Measurements from ENCODE around the gene MRAS. TPM values are rescaled to one million over a fixed set of nuclear protein-coding genes. Genes with fewer than 3 reads are reported as not detected.

MRAS gene
- total RNA-seq, 1 donor from 2014 or later, result 41.6 TPM

- no peak for TF ChIP-seq CTCF (conservative IDR thresholded peaks at IDR 0.05)
- no peaks in the 10 kb centered on the region for H3K9me3 Mint-ChIP-seq
- no peak overlapping the region for H3K27ac Mint-ChIP-seq
- no peak for DNase-seq (ENCODE audit: extremely low spot score, unreplicated experiment)
- H3K4me3 Mint-ChIP-seq, result no peak overlapping the region
- H3K36me3 Mint-ChIP-seq, result peaks cover 5% of the 10 kb centered on the region
- peaks cover 3% of the 10 kb centered on the region for H3K27me3 Mint-ChIP-seq
- peaks cover 17% of the 10 kb centered on the region for H3K4me1 Mint-ChIP-seq (ENCODE audit: unreplicated experiment)
Observed at GRCh38 chr3:138394156-138394555, 45.8 kb downstream of the MRAS start.

- H3K4me3 Mint-ChIP-seq, result no peak overlapping the region
- H3K27me3 Mint-ChIP-seq, result peaks cover 3% of the 10 kb centered on the region
- peaks cover 5% of the 10 kb centered on the region for H3K36me3 Mint-ChIP-seq
- H3K4me1 Mint-ChIP-seq (ENCODE audit: unreplicated experiment), result peaks cover 16% of the 10 kb centered on the region
- TF ChIP-seq CTCF (conservative IDR thresholded peaks at IDR 0.05), result no peak
- no peaks in the 10 kb centered on the region for H3K9me3 Mint-ChIP-seq
- H3K27ac Mint-ChIP-seq, result no peak overlapping the region
- DNase-seq (ENCODE audit: extremely low spot score, unreplicated experiment), result no peak
Observed at GRCh38 chr3:138394686-138395085, 46.3 kb downstream of the MRAS start.

- H3K27me3 Mint-ChIP-seq, result no peaks in the 10 kb centered on the region
- no peak overlapping the region for H3K27ac Mint-ChIP-seq
- no peak for TF ChIP-seq CTCF (conservative IDR thresholded peaks at IDR 0.05)
- H3K9me3 Mint-ChIP-seq, result no peaks in the 10 kb centered on the region
- peaks cover 8% of the 10 kb centered on the region for H3K4me1 Mint-ChIP-seq (ENCODE audit: unreplicated experiment)
- H3K36me3 Mint-ChIP-seq, result peaks cover 5% of the 10 kb centered on the region
- H3K4me3 Mint-ChIP-seq, result no peak overlapping the region
- DNase-seq (ENCODE audit: extremely low spot score, unreplicated experiment), result no peak
Observed at GRCh38 chr3:138395865-138396751, 47.7 kb downstream of the MRAS start.

DNA sequence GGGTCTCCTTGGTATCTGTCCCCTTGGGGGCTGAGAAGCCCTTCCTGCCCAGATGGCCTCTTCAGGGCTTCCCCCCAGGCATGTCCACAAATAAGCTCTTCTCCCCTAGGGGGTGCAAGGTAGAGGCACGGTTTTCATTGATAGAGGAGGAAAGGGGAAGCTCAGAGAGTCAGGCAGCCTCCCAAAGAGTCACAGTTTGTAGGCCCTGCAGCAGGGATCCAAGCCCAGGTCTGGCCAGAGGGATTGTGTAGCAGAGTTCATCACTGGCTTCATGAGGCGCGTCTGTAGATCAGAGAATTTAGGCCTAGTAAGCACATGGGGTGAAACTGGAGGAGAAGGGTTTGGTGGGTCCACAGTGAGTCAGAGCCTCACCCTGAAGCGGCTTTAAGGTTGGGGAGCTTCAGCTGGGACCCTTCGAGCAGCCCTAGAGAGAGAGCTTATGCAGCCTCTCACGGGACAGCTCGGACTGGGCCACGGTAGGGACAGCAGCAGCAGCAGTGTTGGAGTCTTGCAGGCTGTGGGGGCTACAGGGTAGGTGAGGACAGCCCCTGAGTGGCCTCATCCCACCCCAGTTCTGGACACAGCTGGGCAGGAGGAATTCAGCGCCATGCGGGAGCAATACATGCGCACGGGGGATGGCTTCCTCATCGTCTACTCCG is 48.5 kb downstream of the MRAS start:
- peaks cover 8% of the 10 kb centered on the region for H3K4me1 Mint-ChIP-seq (ENCODE audit: unreplicated experiment)
- H3K4me3 Mint-ChIP-seq, result no peak overlapping the region
- no peak for DNase-seq (ENCODE audit: extremely low spot score, unreplicated experiment)
- no peak for TF ChIP-seq CTCF (conservative IDR thresholded peaks at IDR 0.05)
- H3K27ac Mint-ChIP-seq, result peak overlapping the region; percentile 56
- peaks cover 5% of the 10 kb centered on the region for H3K36me3 Mint-ChIP-seq
- H3K27me3 Mint-ChIP-seq, result no peaks in the 10 kb centered on the region
- no peaks in the 10 kb centered on the region for H3K9me3 Mint-ChIP-seq

DNA sequence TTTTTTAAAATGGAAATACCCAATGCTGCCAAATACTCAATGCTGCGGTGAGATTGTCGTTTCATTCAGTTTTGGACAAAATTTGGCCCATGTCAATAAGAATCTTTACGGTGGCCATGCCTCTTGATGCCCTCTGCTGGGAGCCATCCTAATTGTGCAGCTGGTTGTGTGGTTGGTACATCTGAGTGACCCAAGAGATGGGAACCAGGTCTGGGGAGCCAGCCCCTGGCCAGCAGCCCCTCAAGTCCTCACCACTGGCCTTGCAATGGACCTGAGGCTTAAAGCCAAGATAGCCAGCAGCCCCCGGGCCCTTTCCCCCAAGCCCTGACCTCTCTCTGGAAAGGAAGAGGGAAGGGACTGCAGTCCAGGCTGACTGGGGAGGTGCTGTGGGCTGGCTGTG is 49.6 kb downstream of the MRAS start:
- H3K27me3 Mint-ChIP-seq, result no peaks in the 10 kb centered on the region
- H3K4me1 Mint-ChIP-seq (ENCODE audit: unreplicated experiment), result peaks cover 8% of the 10 kb centered on the region
- H3K9me3 Mint-ChIP-seq, result no peaks in the 10 kb centered on the region
- no peak for DNase-seq (ENCODE audit: extremely low spot score, unreplicated experiment)
- peaks cover 5% of the 10 kb centered on the region for H3K36me3 Mint-ChIP-seq
- H3K27ac Mint-ChIP-seq, result no peak overlapping the region
- no peak overlapping the region for H3K4me3 Mint-ChIP-seq
- TF ChIP-seq CTCF (conservative IDR thresholded peaks at IDR 0.05), result no peak

Data from type B pancreatic cell (in vitro differentiated cells).